Keratinocyte (primary cell): Measurements from ENCODE around the gene CD1E. TPM values are rescaled to one million over a fixed set of nuclear protein-coding genes. Genes with fewer than 3 reads are reported as not detected.

Source experiments
- DNase-seq: peaks from one replicate; pipeline ENCODE4 v3.0.0-alpha.2; 2011; ENCODE audit warnings: low read depth, missing footprints, low spot score
- FAIRE-seq: peaks from 2 replicates; lab custom pipeline; 2011; peaks lifted over from hg19 to GRCh38; lab: Jason Lieb, UNC
- H2AFZ ChIP-seq: 2 replicates; pipeline ENCODE4 v1.6.0; 2012; ENCODE audit warnings: low read length, control low read depth, inconsistent platforms; ENCODE audit not compliant: control insufficient read depth
- H3K27ac ChIP-seq: 2 replicates; pipeline ENCODE4 v1.5.1; 2011; ENCODE audit warnings: low read length; ENCODE audit not compliant: control insufficient read depth, insufficient read depth
- H3K27me3 ChIP-seq: 3 replicates; pipeline ENCODE4 v1.6.0; 2011; ENCODE audit warnings: low read length; ENCODE audit not compliant: control insufficient read depth, insufficient read depth; ENCODE audit errors: extremely low read depth
- H3K36me3 ChIP-seq, 2 experiments: 2 replicates in 1 of 2; 3 replicates in 1 of 2; pipeline ENCODE4 v1.5.1; 2011; ENCODE audit warnings: low read length in 2 of 2, mild to moderate bottlenecking in 1 of 2; ENCODE audit not compliant: control insufficient read depth in 2 of 2, insufficient read depth in 2 of 2; ENCODE audit errors: extremely low read depth in 1 of 2
- H3K4me1 ChIP-seq: 3 replicates; pipeline ENCODE4 v1.5.1; 2011; ENCODE audit warnings: low read length; ENCODE audit not compliant: control insufficient read depth, insufficient read depth; ENCODE audit errors: extremely low read depth
- H3K4me2 ChIP-seq: 3 replicates; pipeline ENCODE4 v1.6.0; 2011; ENCODE audit warnings: low read depth, low read length; ENCODE audit not compliant: control insufficient read depth, insufficient read depth; ENCODE audit errors: extremely low read depth
- H3K4me3 ChIP-seq, 3 experiments: fragments of 200-600 bp in 1 of 3; sonication (generic) in 1 of 3; 2 replicates in 2 of 3; 3 replicates in 1 of 3; pipeline ENCODE4 v1.5.1; 2011 to 2016; ENCODE audit warnings: low read length in 3 of 3, mild to moderate bottlenecking in 3 of 3, control low read depth in 2 of 3, inconsistent platforms in 1 of 3, low read depth in 1 of 3, mixed read lengths in 1 of 3, mixed run types in 1 of 3, moderate library complexity in 1 of 3; ENCODE audit not compliant: control insufficient read depth in 2 of 3, insufficient read depth in 2 of 3; ENCODE audit errors: extremely low read depth in 1 of 3
- H3K79me2 ChIP-seq: 2 replicates; pipeline ENCODE4 v1.6.0; 2012; ENCODE audit warnings: low read length; ENCODE audit not compliant: control insufficient read depth, insufficient read depth
- H3K9ac ChIP-seq: 3 replicates; pipeline ENCODE4 v1.6.0; 2011; ENCODE audit warnings: low read length; ENCODE audit not compliant: control insufficient read depth, insufficient read depth; ENCODE audit errors: extremely low read depth
- H3K9me1 ChIP-seq: 3 replicates; pipeline ENCODE4 v1.6.0; 2011; ENCODE audit warnings: low read length; ENCODE audit not compliant: control insufficient read depth, insufficient read depth; ENCODE audit errors: extremely low read depth
- H3K9me3 ChIP-seq: 2 replicates; pipeline ENCODE4 v1.5.1; 2012; ENCODE audit warnings: low read depth, low read length; ENCODE audit not compliant: control insufficient read depth
- H4K20me1 ChIP-seq: 3 replicates; pipeline ENCODE4 v1.6.0; 2011; ENCODE audit warnings: low read length; ENCODE audit not compliant: control insufficient read depth, insufficient read depth; ENCODE audit errors: extremely low read depth
- CTCF ChIP-seq, 3 experiments: IDR thresholded peaks in 1 of 3; conservative IDR thresholded peaks in 1 of 3; optimal IDR thresholded peaks in 1 of 3; 2 replicates in 2 of 3; 3 replicates in 1 of 3; pipeline versions ENCODE3 to v1.5.1; 2011; ENCODE audit warnings: low read length in 3 of 3, mild to moderate bottlenecking in 3 of 3, moderate library complexity in 2 of 3, control low read depth in 1 of 3, inconsistent platforms in 1 of 3; ENCODE audit not compliant: insufficient read depth in 2 of 3; ENCODE audit errors: extremely low read depth in 1 of 3
- EZH2 ChIP-seq: IDR thresholded peaks from one replicate; pipeline ENCODE4 v1.6.1; 2012; ENCODE audit warnings: inconsistent platforms, mild to moderate bottlenecking, low read length, moderate library complexity
- dilution Hi-C: fragments of 300-500 bp; cut with MboI; formaldehyde crosslinking; loops from one replicate; pipeline ENCODE4 v1.7.0; 2020; ENCODE audit warnings: low sequenced_read_pairs; ENCODE audit not compliant: extremely low pct_ligation_motif_present
- polyA plus RNA-seq, 5 experiments: library from polyadenylated mRNA; depleted of rRNA in 3 of 5; stranded (reverse) in 3 of 5; stranded (forward) in 1 of 5; unstranded in 1 of 5; fragments of >200 nt; gene quantifications; 1 replicate in 1 of 5; 2 replicates in 3 of 5; 3 replicates in 1 of 5; pipeline versions ENCODE4 v1.2.1 to v1.2.3, GENCODE V29; 2011 to 2012; ENCODE audit warnings: missing spikeins in 2 of 5, low read depth in 1 of 5, low replicate concordance in 1 of 5

Gene CD1E
- polyA plus RNA-seq, 1 donor (not counting 4 experiments of a cell fraction or from before 2014, with no cell fraction given): not detected

GRCh38 chr1:158328426-158328825, 25.3 kb upstream of the CD1E start:
- no peaks in the 10 kb centered on the region for H3K36me3 ChIP-seq
- no peaks in the 10 kb centered on the region for H3K27me3 ChIP-seq
- DNase-seq: no peak
- dilution Hi-C loops: no loop called here
- no peak overlapping the region for H3K27ac ChIP-seq
- no peak overlapping the region for H3K4me2 ChIP-seq
- no peaks in the 10 kb centered on the region for H3K9me1 ChIP-seq
- no peak overlapping the region for H2AFZ ChIP-seq
- H3K9ac ChIP-seq: no peak overlapping the region
- H3K9me3 ChIP-seq: no peaks in the 10 kb centered on the region
- FAIRE-seq: no peak
- H3K4me1 ChIP-seq: no peaks in the 10 kb centered on the region
- H4K20me1 ChIP-seq: no peaks in the 10 kb centered on the region
- H3K4me3 ChIP-seq: no peak overlapping the region
- no peak for TF ChIP-seq CTCF (optimal IDR thresholded peaks at IDR 0.05 in 1 of 3, IDR thresholded peaks at IDR 0.05 in 1 of 3, conservative IDR thresholded peaks at IDR 0.05 in 1 of 3; ENCODE audit: extremely low read depth in 1 of 3, insufficient read depth in 2 of 3, low read length in 3 of 3)
- TF ChIP-seq EZH2: no peak
- H3K79me2 ChIP-seq: no peaks in the 10 kb centered on the region

- no peak for TF ChIP-seq CTCF (optimal IDR thresholded peaks at IDR 0.05 in 1 of 3, IDR thresholded peaks at IDR 0.05 in 1 of 3, conservative IDR thresholded peaks at IDR 0.05 in 1 of 3; ENCODE audit: extremely low read depth in 1 of 3, insufficient read depth in 2 of 3, low read length in 3 of 3)
- TF ChIP-seq EZH2: no peak
- Histone ChIP-seq H3K4me1 (no peaks in the 10 kb centered on the region), H2AFZ (no peak overlapping the region), H3K9ac (no peak overlapping the region), H3K79me2 (no peaks in the 10 kb centered on the region), H4K20me1 (no peaks in the 10 kb centered on the region), H3K4me3 (no peak overlapping the region), H3K36me3 (no peaks in the 10 kb centered on the region), H3K27me3 (no peaks in the 10 kb centered on the region), H3K9me3 (no peaks in the 10 kb centered on the region), H3K4me2 (no peak overlapping the region), H3K9me1 (no peaks in the 10 kb centered on the region), H3K27ac (no peak overlapping the region)
- DNase-seq: no peak
- dilution Hi-C loops: no loop called here
- no peak for FAIRE-seq
Measured at GRCh38 chr1:158329300-158329699, 24.4 kb upstream of the CD1E start.
